ENCODE data around the gene SRCAP.

- no peak for TF ChIP-seq CTCF (IDR thresholded peaks at IDR 0.05)
- no peak for TF ChIP-seq POLR2A (IDR thresholded peaks at IDR 0.05)
- TF ChIP-seq EP300 (IDR thresholded peaks at IDR 0.05): no peak
- TF ChIP-seq POLR2AphosphoS5 (IDR thresholded peaks at IDR 0.05): no peak
Observed at GRCh38 chr16:30783280-30784109, 84.5 kb downstream of the SRCAP start.

Measured in sigmoid colon (tissue), 4 donors.